ENCODE measurements around the gene KIF3C. TPM values are rescaled to one million over a fixed set of nuclear protein-coding genes. Genes with fewer than 3 reads are reported as not detected.
"Not testable (repeated sequence)": the region's sequence is repeated elsewhere in the genome, so short reads cannot be mapped to it uniquely, and the experiment has no call there.

KIF3C gene
- total RNA-seq, result 10 to 100 TPM in 1 of 2 donors, 1 to 10 TPM in 1; 2.6 to 24.4 TPM

GRCh38 chr2:25982273-25982967, at the start of gene KIF3C:
Gene KIF3C, minus strand, starts transcription at chr2:25982497. Its CDS starts 580 bp downstream, at chr2:25981917.
- WGBS, result 1% methylated on average over 47 of the region's 58 CpGs
- peak; percentile 64 for DNase-seq (ENCODE audit: low spot score)
- TF ChIP-seq POLR2A (IDR thresholded peaks at IDR 0.05), result peak; percentile 8
- TF ChIP-seq POLR2AphosphoS5 (IDR thresholded peaks at IDR 0.05), result peak; percentile 24
- no peak for TF ChIP-seq CTCF (IDR thresholded peaks at IDR 0.05)
- Histone ChIP-seq H3K9me3 (no peaks in the 10 kb centered on the region), H3K4me3 (peak within 1 kb of the TSS; percentile 63 to 67), H3K36me3 (no peaks in the 10 kb centered on the region), H3K27ac (peak within 1 kb of the TSS; percentile 59 to 63), H3K4me1 (replicated peaks) (peaks cover 4% of the 10 kb centered on the region), H3K27me3 (replicated peaks; ENCODE audit: insufficient read depth) (no peaks in the 10 kb centered on the region)
- intact Hi-C loops (cut with DNase I), result no loop called here

GRCh38 chr2:26028083-26028482, 45.8 kb upstream of the KIF3C start:
- intact Hi-C loops (cut with DNase I); H3K4me3 ChIP-seq; H3K27ac ChIP-seq; H3K36me3 ChIP-seq; H3K4me1 ChIP-seq (replicated peaks); H3K9me3 ChIP-seq; DNase-seq (ENCODE audit: low spot score); H3K27me3 ChIP-seq (replicated peaks; ENCODE audit: insufficient read depth): not testable (repeated sequence)
- 92% methylated on average over 16 of the region's 16 CpGs for WGBS

GRCh38 chr2:26025509-26025908, 43.2 kb upstream of the KIF3C start:
- Histone ChIP-seq H3K36me3 (no peaks in the 10 kb centered on the region), H3K27me3 (replicated peaks; ENCODE audit: insufficient read depth) (no peaks in the 10 kb centered on the region), H3K4me3 (no peak overlapping the region), H3K27ac (no peak overlapping the region), H3K9me3 (no peaks in the 10 kb centered on the region), H3K4me1 (replicated peaks) (no peaks in the 10 kb centered on the region)
- TF ChIP-seq POLR2A (IDR thresholded peaks at IDR 0.05), result no peak
- TF ChIP-seq CTCF (IDR thresholded peaks at IDR 0.05), result no peak
- TF ChIP-seq POLR2AphosphoS5 (IDR thresholded peaks at IDR 0.05), result no peak
- DNase-seq (ENCODE audit: low spot score), result no peak
- intact Hi-C loops (cut with DNase I), result no loop called here

GRCh38 chr2:26024260-26024659, 42.0 kb upstream of the KIF3C start:
- Histone ChIP-seq H3K9me3 (no peaks in the 10 kb centered on the region), H3K4me3 (no peak overlapping the region), H3K27ac (no peak overlapping the region), H3K27me3 (replicated peaks; ENCODE audit: insufficient read depth) (no peaks in the 10 kb centered on the region), H3K4me1 (replicated peaks) (no peaks in the 10 kb centered on the region), H3K36me3 (no peaks in the 10 kb centered on the region)
- WGBS, result 95% methylated on average over 2 of the region's 2 CpGs
- intact Hi-C loops (cut with DNase I), result no loop called here
- no peak for TF ChIP-seq CTCF (IDR thresholded peaks at IDR 0.05)
- TF ChIP-seq POLR2A (IDR thresholded peaks at IDR 0.05), result no peak
- TF ChIP-seq POLR2AphosphoS5 (IDR thresholded peaks at IDR 0.05), result no peak
- DNase-seq (ENCODE audit: low spot score), result no peak

- Histone ChIP-seq H3K4me1 (replicated peaks) (no peaks in the 10 kb centered on the region), H3K27me3 (replicated peaks; ENCODE audit: insufficient read depth) (no peaks in the 10 kb centered on the region), H3K4me3 (no peak overlapping the region), H3K27ac (no peak overlapping the region), H3K36me3 (no peaks in the 10 kb centered on the region), H3K9me3 (no peaks in the 10 kb centered on the region)
- no peak for DNase-seq (ENCODE audit: low spot score)
- no peak for TF ChIP-seq POLR2AphosphoS5 (IDR thresholded peaks at IDR 0.05)
- intact Hi-C loops (cut with DNase I), result no loop called here
- 78% methylated on average over 4 of the region's 4 CpGs for WGBS
Observed at GRCh38 chr2:26020231-26020640, 37.9 kb upstream of the KIF3C start.

Measured in prostate gland (tissue), 2 donors.